ENCODE measurements around the gene TMEM108.

The TMEM108 gene

GRCh38 chr3:133386876-133387275, 348.7 kb downstream of the TMEM108 start:
- no peak for DNase-seq (ENCODE audit: low read depth in 2 of 2)

- no peak for DNase-seq (ENCODE audit: low read depth in 2 of 2)
These were observed 349.1 kb downstream of the TMEM108 start for GRCh38 chr3:133387341-133387740.

GRCh38 chr3:133388696-133389395, 350.7 kb downstream of the TMEM108 start:
- DNase-seq (ENCODE audit: low read depth in 2 of 2) = no peak

DNA sequence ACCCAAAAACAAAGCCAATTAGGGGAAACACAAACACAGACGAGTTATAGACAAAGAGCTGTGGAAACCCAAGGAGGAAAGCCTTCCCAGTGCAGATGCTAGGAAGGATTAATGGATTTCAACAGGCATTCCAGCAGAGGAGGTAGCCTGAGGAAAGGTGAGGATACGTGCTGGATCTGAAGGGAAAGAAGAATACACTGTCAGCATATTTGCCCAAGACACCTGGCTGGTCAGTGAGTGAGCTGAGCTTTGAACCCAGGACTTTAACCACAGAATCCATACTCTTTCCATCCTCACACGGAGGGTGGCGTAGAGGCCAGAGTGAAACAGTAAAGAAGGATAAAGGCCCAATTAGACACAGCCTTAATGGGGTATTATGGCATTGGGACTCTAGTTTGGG, 352.5 kb downstream of the TMEM108 start:
- no peak for DNase-seq (ENCODE audit: low read depth in 2 of 2)

GRCh38 chr3:133393204-133393603, 355.0 kb downstream of the TMEM108 start:
- no peak for DNase-seq (ENCODE audit: low read depth in 2 of 2)

DNA sequence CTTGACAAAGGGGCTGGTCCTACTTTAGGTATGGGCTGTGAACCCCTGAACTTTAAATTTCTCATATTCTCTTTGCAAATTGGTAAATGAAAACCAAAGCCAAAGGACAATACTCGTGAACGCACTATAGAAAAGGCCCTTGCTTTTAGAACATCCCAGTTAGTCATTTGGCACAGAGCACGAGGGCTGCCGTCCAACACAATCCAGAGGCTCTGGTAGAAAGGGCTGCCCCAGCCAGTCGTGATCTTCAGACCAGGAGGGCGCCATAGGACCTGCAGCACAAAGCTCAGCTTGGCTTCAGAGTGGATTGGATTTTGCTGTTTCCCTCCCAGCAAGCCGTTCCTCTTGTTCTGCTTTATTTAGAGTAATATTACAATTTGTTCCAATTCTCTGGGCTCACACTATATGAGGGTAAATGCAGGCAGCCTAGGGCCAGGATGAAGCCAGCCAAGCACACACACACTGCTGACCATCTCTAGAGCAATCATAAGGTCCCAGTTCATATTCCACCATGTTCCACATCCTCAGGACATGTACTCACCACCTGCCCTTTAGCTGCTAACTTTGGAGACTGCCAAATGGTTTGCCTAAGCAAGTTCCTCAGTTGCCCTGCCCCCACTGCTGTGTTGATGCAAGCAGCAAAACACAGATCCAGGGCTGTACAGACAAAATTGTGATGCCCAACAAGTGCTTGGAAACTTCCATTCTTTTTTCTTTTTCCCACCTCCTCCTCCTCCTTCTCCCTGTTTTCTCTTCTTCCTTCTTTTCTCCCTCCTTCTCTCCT, 355.7 kb downstream of the TMEM108 start:
- DNase-seq (ENCODE audit: low read depth in 2 of 2) = no peak

DNA sequence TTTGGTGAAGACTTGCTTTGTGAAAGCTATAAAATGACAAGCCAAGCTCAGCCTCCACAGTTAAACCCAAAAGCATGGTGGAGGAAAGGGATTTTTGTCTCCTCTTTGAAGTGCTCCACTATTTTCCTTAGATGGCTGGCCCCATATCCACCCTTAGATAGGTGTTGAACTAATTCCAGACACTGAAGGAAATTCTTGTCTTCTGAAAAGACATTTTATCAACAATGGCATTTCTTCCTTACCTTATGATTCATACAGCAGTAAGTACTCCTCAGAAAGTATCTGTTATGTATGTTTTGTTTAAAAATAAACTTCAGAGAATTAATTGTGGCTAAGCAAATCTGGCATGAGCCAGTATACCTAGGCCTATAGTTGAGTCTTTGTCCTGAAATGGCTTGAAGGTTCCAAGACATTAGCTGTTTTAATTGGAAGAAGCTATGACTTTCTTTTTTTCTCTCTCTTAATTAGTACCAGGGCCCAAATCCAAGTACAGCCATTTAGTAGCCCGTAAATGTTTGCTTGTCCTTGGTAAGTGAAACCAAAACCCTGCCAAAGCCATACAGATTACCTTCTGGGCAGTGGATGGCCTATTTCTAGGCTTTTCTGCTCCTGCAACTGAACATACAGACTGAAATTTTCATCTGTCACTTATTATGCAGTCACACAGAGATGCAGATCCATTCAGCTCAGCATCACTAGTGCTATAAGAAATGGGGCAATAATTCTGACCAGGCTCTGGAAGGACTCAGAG, 356.5 kb downstream of the TMEM108 start:
- DNase-seq (ENCODE audit: low read depth in 2 of 2) = no peak

GRCh38 chr3:133396906-133397305, 358.7 kb downstream of the TMEM108 start:
- DNase-seq (ENCODE audit: low read depth in 2 of 2) = no peak

- no peak for DNase-seq (ENCODE audit: low read depth in 2 of 2)
These were observed 361.9 kb downstream of the TMEM108 start, which contains the start of gene BFSP2 for GRCh38 chr3:133400006-133400515. Gene BFSP2 (plus strand): TSS chr3:133400056. CDS start chr3:133400084, 28 bp downstream.

- no peak for DNase-seq (ENCODE audit: low read depth in 2 of 2)
These were observed 363.4 kb downstream of the TMEM108 start for GRCh38 chr3:133401374-133402135.

DNA sequence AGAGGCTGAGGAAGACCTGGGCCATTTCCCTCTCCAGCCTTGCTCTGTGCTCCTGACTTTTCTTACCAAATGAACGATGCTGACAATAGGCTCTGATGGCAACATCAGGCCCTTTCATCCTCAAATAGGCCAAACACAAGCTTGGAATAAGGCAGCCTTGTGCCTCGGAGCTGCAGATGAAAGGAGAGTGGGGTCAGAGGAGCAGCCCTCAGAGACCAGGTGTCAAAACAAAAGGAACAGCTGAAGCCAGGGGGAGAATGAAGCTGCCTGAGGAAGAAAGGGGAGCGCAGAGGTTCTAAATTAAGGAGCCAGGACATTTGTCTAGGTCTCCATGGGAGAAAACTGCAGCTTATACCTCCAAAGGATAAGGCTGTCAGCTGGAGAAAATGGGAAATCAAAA, 366.7 kb downstream of the TMEM108 start:
- DNase-seq (ENCODE audit: low read depth in 2 of 2) = no peak

DNA sequence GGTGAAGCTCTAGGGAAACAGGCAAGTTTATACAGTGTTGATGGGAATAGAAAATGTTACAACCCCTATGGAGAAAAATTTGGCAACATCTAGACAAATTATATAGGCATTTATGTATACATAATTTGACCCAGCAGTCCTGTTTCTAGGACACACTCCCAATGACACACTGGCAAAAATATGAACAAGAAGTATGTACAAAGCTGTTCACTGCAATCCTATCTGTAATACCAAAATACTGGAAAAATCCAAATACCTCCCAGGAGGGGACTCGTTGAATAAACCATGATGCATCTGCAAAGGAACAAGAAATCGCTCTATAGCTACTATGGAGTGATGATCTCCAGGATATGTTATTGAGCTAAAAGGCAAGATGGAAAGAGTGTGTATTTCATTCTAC, 370.2 kb downstream of the TMEM108 start:
- DNase-seq (ENCODE audit: low read depth in 2 of 2) = no peak

DNA sequence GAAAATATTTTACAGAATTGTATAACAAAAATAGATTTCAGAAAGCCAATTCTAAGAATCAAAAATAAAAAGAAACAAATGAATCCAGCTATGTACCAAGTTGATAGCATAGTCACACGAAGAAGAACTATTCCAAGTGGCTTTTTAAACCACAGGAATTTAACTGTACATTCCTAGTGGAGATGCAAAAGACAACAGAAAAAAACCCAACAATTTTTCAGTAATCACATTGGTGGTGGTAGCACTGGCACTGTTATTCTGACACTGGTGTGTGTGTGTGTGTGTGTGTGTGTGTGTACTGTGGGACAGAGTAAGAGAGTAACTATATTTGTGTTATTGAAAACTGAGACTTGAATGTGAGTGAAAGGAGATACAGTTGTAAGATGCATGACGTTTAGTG, 370.8 kb downstream of the TMEM108 start:
- DNase-seq (ENCODE audit: low read depth in 2 of 2) = no peak

DNA sequence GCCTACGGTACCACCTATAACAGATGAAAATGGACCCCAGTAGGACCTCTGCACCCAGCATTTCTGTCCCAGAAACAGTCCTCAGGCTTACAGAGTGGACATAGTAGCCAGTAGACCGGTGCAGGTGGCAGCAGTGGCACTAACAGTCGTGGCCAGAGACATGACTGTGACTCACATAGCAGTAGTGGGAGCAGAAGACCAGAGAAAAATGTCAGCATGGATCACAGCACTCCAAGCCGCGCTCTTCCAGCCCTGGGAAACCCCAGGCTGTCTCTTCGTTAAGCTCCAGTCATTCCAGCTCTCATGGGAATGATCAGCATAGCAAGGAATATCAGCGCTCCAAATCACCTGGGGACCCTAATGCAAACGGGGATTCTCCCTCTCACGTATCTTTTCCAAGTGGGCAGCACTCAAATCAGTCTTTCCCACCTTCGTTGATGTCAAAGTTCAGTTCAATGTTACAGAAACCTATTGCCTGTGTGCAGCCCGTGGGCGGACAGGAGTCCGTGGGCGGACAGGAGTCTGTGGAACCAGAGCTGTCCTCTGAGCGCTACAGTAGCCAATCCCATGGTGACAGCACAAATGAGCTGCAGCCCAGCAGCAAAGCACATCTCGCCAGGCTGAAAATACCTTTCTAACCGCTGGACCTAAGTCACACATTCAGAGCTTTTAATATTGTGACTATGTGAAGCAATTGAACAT, 372.2 kb downstream of the TMEM108 start:
- DNase-seq (ENCODE audit: low read depth in 2 of 2) = no peak

DNA sequence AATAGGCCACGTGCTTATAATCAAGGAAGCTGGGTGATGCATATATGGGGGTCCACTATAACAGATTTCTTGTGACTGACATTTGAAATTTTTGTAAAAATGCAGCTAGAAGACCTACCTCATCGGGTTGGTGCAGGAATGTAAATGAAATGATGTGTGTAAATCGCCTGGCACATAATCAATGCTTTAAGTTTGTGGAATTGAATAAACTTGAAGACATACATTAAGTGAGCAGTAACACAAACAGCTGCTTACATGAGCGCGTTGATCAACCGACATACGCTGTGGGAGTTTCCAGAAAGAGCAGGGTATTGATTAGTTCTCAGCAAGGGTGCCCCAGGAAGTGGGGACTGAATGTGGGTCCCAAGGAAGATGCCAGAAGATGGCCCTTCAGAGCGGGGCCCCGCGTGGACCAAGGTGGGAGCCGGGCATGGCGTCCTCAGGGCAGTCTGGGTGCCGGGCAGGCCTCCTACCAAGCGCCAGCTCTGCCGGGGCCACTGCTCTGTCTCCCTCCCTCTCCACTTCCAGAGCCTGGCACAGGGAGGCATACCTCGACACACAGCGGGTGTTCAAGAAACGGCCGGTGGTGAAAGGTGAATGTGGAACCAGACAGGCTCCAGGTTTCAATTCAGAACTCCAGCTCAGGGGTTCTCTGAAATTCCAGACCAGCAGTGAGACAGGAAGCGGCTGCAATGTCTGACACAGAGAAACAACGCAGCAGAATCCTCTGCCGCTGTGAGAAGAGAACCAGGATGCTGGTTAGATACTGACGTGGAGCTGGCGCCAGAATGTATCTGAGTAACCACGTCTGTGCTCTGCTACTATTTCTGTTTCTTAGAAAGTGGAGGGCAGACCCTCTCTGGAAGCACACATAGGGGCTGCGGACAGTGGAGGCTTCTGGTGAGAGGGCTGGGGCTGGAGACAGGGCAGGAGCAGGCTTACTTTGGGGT, 374.3 kb downstream of the TMEM108 start:
- no peak for DNase-seq (ENCODE audit: low read depth in 2 of 2)

- DNase-seq (ENCODE audit: low read depth in 2 of 2) = no peak
These were observed 375.2 kb downstream of the TMEM108 start for GRCh38 chr3:133413161-133414020.

- DNase-seq (ENCODE audit: low read depth in 2 of 2) = no peak
These were observed 375.8 kb downstream of the TMEM108 start for GRCh38 chr3:133414021-133414392.

GRCh38 chr3:133418361-133418760, 380.2 kb downstream of the TMEM108 start:
- no peak for DNase-seq (ENCODE audit: low read depth in 2 of 2)
